Ovary (tissue), 3 donors: ENCODE measurements around the gene ZBTB48.

ENCODE experiments used
- POLR2A ChIP-seq: fragments of 450-650 bp; IDR thresholded peaks from one replicate; pipeline ENCODE4 v1.6.1; 2017; ENCODE audit warnings: antibody characterized with exemption, mild to moderate bottlenecking, moderate library complexity
- TF ChIP-seq, protein P1 (sequence below), 3 donors: fragments of 450-650 bp in 2 of 3; fragments of 200-600 bp in 1 of 3; IDR thresholded peaks; one replicate each; pipeline versions ENCODE4 v1.5.1 to v1.8.0; 2016 to 2022; ENCODE audit warnings: antibody characterized with exemption in 3 of 3, mild to moderate bottlenecking in 1 of 3
- donor health status: DM: no; HTN: no; CAD: no.

DNA sequence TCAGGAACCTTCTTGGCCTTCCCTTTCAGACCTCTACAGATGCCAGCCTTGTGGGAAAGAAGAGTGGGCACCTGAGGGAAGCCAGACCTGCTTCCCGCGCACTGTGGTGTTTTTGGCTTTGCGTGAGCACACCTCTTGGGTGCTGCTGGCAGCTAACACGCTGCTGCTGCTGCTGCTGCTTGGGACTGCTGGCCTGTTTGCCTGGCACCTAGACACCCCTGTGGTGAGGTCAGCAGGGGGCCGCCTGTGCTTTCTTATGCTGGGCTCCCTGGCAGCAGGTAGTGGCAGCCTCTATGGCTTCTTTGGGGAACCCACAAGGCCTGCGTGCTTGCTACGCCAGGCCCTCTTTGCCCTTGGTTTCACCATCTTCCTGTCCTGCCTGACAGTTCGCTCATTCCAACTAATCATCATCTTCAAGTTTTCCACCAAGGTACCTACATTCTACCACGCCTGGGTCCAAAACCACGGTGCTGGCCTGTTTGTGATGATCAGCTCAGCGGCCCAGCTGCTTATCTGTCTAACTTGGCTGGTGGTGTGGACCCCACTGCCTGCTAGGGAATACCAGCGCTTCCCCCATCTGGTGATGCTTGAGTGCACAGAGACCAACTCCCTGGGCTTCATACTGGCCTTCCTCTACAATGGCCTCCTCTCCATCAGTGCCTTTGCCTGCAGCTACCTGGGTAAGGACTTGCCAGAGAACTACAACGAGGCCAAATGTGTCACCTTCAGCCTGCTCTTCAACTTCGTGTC lies 995 bp upstream of the ZBTB48 start:
- no peak for TF ChIP-seq POLR2A
- TF ChIP-seq, protein P1, sequence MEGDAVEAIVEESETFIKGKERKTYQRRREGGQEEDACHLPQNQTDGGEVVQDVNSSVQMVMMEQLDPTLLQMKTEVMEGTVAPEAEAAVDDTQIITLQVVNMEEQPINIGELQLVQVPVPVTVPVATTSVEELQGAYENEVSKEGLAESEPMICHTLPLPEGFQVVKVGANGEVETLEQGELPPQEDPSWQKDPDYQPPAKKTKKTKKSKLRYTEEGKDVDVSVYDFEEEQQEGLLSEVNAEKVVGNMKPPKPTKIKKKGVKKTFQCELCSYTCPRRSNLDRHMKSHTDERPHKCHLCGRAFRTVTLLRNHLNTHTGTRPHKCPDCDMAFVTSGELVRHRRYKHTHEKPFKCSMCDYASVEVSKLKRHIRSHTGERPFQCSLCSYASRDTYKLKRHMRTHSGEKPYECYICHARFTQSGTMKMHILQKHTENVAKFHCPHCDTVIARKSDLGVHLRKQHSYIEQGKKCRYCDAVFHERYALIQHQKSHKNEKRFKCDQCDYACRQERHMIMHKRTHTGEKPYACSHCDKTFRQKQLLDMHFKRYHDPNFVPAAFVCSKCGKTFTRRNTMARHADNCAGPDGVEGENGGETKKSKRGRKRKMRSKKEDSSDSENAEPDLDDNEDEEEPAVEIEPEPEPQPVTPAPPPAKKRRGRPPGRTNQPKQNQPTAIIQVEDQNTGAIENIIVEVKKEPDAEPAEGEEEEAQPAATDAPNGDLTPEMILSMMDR (IDR thresholded peaks at IDR 0.05) = no peak
